Suprapubic skin (tissue), 3 donors: Measurements from ENCODE around the gene FOXN3.

Experiments
- EP300 ChIP-seq: sonication (generic); formaldehyde crosslinking; IDR thresholded peaks from one replicate; pipeline ENCODE4 v1.6.1; 2017; ENCODE audit warnings: antibody characterized with exemption
- TF ChIP-seq, protein P1 (sequence below), 2 donors: fragments of 200-600 bp in 1 of 2; fragments of 450-650 bp in 1 of 2; sonication (generic) in 1 of 2; IDR thresholded peaks; one replicate each; pipeline ENCODE4 v1.5.1; 2016 to 2019; ENCODE audit warnings: antibody characterized with exemption in 2 of 2, mild to moderate bottlenecking in 1 of 2, moderate library complexity in 1 of 2

DNA sequence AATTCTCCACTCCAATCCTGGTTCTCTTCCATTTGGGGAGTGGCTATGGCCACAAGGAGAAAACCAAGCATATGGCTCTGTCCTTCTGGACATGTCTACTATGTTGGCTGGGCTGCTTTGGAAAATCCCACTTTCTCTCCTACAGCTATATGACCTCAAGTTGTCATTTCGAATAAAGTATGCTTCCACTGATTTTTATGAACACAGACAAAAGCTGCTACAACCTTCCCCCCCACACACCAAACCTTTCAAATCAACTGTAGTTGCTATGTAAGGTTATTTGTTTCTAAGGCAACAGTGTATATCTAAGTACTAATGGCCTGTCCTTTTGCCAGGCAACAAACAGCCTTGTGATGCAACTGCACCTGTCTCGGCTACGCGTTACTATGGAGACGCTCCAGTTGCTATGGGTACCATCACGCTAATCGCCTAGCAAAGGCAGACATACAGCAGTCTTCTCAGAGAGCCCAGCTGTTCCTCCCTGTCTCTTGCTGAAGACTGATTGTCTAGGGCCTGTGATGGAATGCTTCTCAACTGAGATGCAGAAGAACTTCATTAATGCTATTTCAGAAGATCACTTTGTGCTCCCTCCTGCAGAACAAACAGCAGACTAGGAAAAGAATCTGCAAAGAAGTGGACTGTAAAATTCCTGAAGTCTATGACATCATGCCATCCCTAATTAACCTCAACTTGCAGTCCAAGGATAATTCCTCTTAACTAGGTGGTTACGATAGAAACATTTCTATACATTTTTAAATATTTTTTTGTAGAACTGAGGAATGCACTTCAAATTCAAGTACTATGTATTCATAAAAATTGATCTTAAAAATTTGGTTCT is 67.6 kb downstream of the FOXN3 start:
- TF ChIP-seq, protein P1, sequence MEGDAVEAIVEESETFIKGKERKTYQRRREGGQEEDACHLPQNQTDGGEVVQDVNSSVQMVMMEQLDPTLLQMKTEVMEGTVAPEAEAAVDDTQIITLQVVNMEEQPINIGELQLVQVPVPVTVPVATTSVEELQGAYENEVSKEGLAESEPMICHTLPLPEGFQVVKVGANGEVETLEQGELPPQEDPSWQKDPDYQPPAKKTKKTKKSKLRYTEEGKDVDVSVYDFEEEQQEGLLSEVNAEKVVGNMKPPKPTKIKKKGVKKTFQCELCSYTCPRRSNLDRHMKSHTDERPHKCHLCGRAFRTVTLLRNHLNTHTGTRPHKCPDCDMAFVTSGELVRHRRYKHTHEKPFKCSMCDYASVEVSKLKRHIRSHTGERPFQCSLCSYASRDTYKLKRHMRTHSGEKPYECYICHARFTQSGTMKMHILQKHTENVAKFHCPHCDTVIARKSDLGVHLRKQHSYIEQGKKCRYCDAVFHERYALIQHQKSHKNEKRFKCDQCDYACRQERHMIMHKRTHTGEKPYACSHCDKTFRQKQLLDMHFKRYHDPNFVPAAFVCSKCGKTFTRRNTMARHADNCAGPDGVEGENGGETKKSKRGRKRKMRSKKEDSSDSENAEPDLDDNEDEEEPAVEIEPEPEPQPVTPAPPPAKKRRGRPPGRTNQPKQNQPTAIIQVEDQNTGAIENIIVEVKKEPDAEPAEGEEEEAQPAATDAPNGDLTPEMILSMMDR (IDR thresholded peaks at IDR 0.05): no peak
- no peak for TF ChIP-seq EP300
